Lung (tissue), 12 donors: Measurements from ENCODE around the gene PTPRG. TPM values are rescaled to one million over a fixed set of nuclear protein-coding genes. Genes with fewer than 3 reads are reported as not detected.

Experiments
- ATAC-seq: fragments of 200-7000 bp; cut with Tn5 transposase; one replicate; pipeline ENCODE4 v1.9.1; 2020; ENCODE audit warnings: moderate number of reproducible peaks; ENCODE audit not compliant: insufficient read depth, low FRiP score
- DNase-seq, 3 donors: peaks; one replicate each; pipeline ENCODE4 v3.0.0-alpha.2; 2013 to 2017
- H3K27ac ChIP-seq, 2 donors: one replicate each; pipeline ENCODE4 v1.5.1; 2013; ENCODE audit warnings: mild to moderate bottlenecking in 2 of 2, moderate library complexity in 2 of 2, control low read depth in 1 of 2, inconsistent platforms in 1 of 2, low read depth in 1 of 2, low read length in 1 of 2
- H3K27me3 ChIP-seq, 3 donors: one replicate each; pipeline ENCODE4 v1.5.1; 2013; ENCODE audit warnings: low read length in 2 of 3; ENCODE audit not compliant: control insufficient read depth in 3 of 3, insufficient read depth in 3 of 3
- H3K36me3 ChIP-seq, 4 donors: one replicate each; pipeline ENCODE4 v1.5.1; 2013; ENCODE audit warnings: low read length in 4 of 4, mild to moderate bottlenecking in 1 of 4, moderate library complexity in 1 of 4; ENCODE audit not compliant: control insufficient read depth in 4 of 4, insufficient read depth in 4 of 4
- H3K4me1 ChIP-seq, 5 donors: one replicate each; pipeline ENCODE4 v1.5.1; 2013; ENCODE audit warnings: low read length in 5 of 5, mild to moderate bottlenecking in 2 of 5, moderate library complexity in 1 of 5; ENCODE audit not compliant: control insufficient read depth in 5 of 5, insufficient read depth in 5 of 5
- H3K4me3 ChIP-seq: one replicate; pipeline ENCODE4 v1.5.1; 2013; ENCODE audit warnings: mild to moderate bottlenecking, control low read depth, moderate library complexity
- H3K9ac ChIP-seq, 2 donors: one replicate each; pipeline ENCODE4 v1.5.1; 2013; ENCODE audit warnings: low read length in 2 of 2, control low read depth in 1 of 2; ENCODE audit not compliant: insufficient read depth in 1 of 2
- H3K9me3 ChIP-seq, 4 donors: one replicate each; pipeline ENCODE4 v1.5.1; 2013; ENCODE audit warnings: low read length in 3 of 4, mild to moderate bottlenecking in 1 of 4, moderate library complexity in 1 of 4; ENCODE audit not compliant: control insufficient read depth in 4 of 4, insufficient read depth in 3 of 4
- CTCF ChIP-seq: IDR thresholded peaks from 2 replicates; pipeline ENCODE4 v1.5.1; 2012; ENCODE audit warnings: mild to moderate bottlenecking; ENCODE audit errors: control extremely low read depth, extremely low read depth
- WGBS, 2 donors: extraction: QIAGEN DNeasy Blood & Tissue Kit; methylation state at CpG; one replicate each; pipeline ENCODE4 v1.1.7; 2013; 5-methylcytosine and 5-hydroxymethylcytosine counted together
- polyA plus RNA-seq, 2 donors: library from polyadenylated mRNA; stranded (reverse); fragments of 200-250 nt; gene quantifications; one replicate each; pipeline ENCODE4 v1.2.1, GENCODE V29; 2013
- total RNA-seq, 2 donors: library from RNA; depleted of rRNA in 1 of 2; stranded (reverse); fragments of >200 nt in 1 of 2; gene quantifications; one replicate each; pipeline ENCODE4 v1.2.1, GENCODE V29; 2014 to 2021
- donor health status: control.
- donor health status: control.
- donor health status: Bipolar disorder and iron deficiency.
- donor health status: healthy.
- donor health status: DM: yes; HTN: yes; CAD: no.

PTPRG gene
- total and polyA plus RNA-seq, 4 donors, result 8.5 to 131 (median 75.9) TPM

DNA sequence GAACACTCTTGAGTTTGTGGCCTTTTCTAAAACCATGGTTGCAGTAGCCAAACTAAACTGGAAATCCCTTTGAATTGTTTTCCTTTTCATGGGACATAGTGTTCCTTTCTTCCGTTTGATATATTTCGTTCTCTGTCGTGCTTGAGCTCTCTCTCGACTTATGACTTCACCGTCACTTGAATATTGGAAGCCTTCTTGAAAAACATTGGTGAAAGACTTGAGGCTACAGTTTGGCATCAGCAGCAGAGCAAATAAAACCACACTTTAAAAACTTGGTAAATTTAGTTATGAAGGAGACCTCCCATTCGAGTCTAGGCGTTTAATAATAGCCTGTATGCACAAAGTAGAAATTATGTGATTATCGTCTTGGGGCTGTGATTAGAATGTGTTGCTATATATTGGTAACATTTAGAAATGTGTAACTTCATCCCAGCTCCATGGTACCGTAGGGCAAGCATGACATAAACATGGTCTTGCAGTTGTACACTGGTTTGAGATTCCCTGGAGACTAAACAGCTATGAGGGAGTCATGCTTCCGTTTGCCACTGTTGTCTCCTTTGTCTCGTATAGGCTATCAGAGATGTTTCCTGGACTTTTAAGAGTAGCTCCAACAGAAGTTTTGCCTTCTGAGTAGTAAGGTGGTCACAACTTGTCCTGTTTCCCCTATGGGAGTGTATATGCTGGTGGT is 122.3 kb downstream of the PTPRG start:
- Histone ChIP-seq H3K9me3 (no peaks in the 10 kb centered on the region), H3K36me3 (no peaks in the 10 kb centered on the region), H3K4me3 (no peak overlapping the region), H3K9ac (no peak overlapping the region), H3K27ac (no peak overlapping the region), H3K27me3 (no peaks in the 10 kb centered on the region), H3K4me1 (peaks cover 3 to 30% (median 17%) of the 10 kb centered on the region in 5 donors)
- ATAC-seq (no peak), DNase-seq (no peak)
- TF ChIP-seq CTCF, result no peak
- WGBS, 2 donors, result 86 to 90% methylated on average over 11 of the region's 11 CpGs

DNA sequence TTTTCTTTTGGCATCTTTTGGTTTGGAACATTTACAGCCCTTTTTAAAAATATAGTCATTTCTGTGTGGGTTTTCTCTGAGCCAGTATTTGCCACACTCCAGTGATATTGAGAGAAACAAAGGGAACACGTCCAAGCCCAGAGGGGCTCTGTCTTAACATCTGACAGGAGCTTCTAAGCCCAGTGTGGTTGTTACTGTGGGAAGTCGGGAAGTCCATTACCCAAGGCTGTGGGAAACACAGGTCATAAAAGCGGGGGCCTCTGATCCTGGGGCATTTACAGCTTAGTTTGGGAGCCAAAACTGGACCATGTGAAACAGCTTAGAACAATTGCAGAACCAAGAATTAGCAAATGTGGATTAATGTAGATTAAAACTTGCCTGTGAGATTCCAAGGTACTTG is 123.0 kb downstream of the PTPRG start:
- Histone ChIP-seq H3K27ac (no peak overlapping the region), H3K27me3 (no peaks in the 10 kb centered on the region), H3K4me3 (no peak overlapping the region), H3K9ac (no peak overlapping the region), H3K4me1 (peaks cover 4 to 32% (median 17%) of the 10 kb centered on the region in 5 donors), H3K9me3 (no peaks in the 10 kb centered on the region), H3K36me3 (no peaks in the 10 kb centered on the region)
- 74 to 80% methylated on average over 3 of the region's 3 CpGs for WGBS, 2 donors
- no peak for TF ChIP-seq CTCF
- ATAC-seq, result no peak
- no peak for DNase-seq

DNA sequence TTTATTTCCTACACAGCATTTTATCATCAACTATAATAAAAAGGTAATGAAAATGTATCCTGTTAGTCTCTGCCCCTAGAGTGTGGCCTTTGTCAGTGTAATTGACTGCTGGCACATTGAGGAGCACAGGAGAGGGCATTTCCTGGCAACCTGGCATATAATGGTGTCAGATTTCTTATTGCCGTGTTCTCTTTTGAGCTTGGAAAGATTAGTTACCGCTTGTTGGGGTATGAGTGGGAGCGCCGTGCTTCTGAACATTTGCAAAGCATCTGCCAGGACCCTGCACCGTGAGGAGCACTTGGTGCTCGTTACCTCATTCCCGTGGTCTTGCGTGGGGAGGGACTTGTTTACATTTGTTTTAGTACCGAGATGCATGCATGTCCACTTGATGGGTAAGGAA is 124.4 kb downstream of the PTPRG start:
- H3K36me3 ChIP-seq, result no peaks in the 10 kb centered on the region
- no peak for TF ChIP-seq CTCF
- no peaks in the 10 kb centered on the region for H3K27me3 ChIP-seq
- ATAC-seq (peak; percentile 55), DNase-seq (peak in 1 of 3 donors; percentile 42)
- H3K9ac ChIP-seq, result no peak overlapping the region
- H3K9me3 ChIP-seq, result no peaks in the 10 kb centered on the region
- peaks cover 4 to 32% (median 16%) of the 10 kb centered on the region in 5 donors for H3K4me1 ChIP-seq
- H3K27ac ChIP-seq, result no peak overlapping the region
- WGBS, 2 donors, result 62 to 79% methylated on average over 9 of the region's 9 CpGs
- H3K4me3 ChIP-seq, result no peak overlapping the region

GRCh38 chr3:61686228-61686648 is 124.9 kb downstream of the PTPRG start:
- no peak overlapping the region for H3K9ac ChIP-seq
- no peaks in the 10 kb centered on the region for H3K9me3 ChIP-seq
- 89 to 92% methylated on average over 3 of the region's 3 CpGs for WGBS, 2 donors
- H3K27ac ChIP-seq, result no peak overlapping the region
- H3K27me3 ChIP-seq, result no peaks in the 10 kb centered on the region
- H3K4me3 ChIP-seq, result no peak overlapping the region
- H3K4me1 ChIP-seq, result peaks cover 4 to 32% (median 16%) of the 10 kb centered on the region in 5 donors
- peaks cover 0 to 2% (median 0%) of the 10 kb centered on the region in 4 donors for H3K36me3 ChIP-seq
- DNase-seq, result no peak
- TF ChIP-seq CTCF, result no peak
- ATAC-seq, result no peak
